SHP77 (cell line): ENCODE measurements around the gene JUP.
"Not testable (repeated sequence)": the region's sequence is repeated elsewhere in the genome, so short reads cannot be mapped to it uniquely, and the experiment has no call there.

ENCODE experiments used
- DNase-seq, 2 experiments: peaks; one replicate each; lab custom pipeline; 2025; lab: John Stamatoyannopoulos, UW

JUP gene

DNA sequence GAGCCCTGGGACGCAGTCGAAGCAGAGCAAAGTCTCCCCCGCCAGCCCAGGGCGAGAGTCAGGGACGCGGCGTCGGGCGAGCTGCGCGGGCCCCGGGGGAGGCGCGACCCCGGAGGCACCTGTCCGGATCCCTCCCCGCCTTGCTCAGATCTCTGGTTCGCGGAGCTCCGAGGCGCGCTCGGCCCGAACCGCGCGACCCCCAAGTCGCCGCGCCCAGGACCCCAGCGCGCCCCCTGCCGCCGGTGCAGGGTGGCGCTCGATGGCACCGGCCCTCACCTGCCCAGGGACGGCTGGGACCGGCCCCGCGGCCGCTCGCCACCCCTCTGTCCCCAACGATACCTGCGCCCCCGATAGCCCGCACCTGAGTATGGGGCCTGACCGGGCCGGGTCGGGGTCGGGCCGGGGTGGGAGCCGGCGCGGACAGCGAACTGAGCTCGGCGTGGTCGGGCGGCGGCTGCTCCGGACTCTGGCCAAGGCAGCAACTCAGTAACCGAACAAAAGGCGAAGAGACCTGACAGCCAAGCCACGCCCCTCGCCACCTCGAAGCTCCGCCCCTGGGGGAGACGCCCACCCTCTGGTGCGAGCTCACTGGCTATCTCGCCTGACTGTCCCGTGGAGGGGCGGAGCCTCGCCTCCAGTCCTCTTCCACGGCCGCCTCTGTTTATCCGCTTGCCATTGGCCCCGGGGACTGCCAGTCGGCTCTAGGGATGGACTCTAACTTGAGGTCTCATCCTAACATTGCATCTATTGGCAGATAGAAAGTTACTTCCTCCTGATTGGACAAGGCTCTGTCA is at the start of gene JUP:
Gene JUP, minus strand, starts transcription at position 485 of the 794 bp plus-strand sequence. CDS start 14,857 bp downstream, outside the sequence.
- DNase-seq = peak; percentile 98 to 99

DNA sequence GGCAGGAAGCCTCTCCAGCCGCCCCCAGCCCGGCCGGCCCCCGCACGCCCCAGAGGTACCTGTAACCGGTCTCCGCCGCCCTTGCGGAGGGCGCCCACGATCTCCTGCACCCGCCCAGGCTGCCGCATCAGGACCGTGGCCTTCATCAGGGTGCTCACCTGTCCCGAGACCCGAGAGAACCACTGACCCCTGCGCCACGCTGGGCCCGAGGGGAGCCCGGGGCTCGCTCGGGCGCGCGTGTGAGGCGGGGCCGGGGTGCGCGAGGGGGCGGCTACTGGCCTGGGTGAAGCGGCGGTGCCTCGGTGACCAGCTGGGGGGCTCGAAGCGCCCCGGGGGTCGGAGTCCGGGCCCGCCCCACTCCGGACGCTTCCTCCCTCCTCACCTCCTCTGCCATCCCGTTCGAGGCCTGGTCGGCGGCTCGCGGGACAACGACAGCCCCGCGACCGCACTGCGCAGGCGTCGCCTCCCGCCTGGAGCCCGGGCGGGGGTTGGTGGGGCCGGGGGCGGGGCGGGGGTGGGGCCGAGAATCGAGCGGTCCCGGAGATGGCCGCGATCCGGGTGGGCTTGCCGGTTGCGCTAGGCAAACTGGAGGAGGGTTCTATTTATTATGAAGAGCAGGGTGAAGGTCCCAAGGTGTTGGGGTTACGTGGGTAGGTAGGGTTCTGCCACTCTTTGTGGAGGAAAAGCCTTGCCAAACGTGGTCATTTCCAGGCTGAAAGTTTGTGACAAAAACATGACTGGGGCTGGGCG is 49.5 kb upstream of the JUP start, which contains the start of gene NT5C3B:
Gene NT5C3B, minus strand, starts transcription at position 433 of the 750 bp plus-strand sequence. Its CDS starts 39 bp downstream, at position 394.
- DNase-seq = peak in 1 of 2 experiments; percentile 37

DNA sequence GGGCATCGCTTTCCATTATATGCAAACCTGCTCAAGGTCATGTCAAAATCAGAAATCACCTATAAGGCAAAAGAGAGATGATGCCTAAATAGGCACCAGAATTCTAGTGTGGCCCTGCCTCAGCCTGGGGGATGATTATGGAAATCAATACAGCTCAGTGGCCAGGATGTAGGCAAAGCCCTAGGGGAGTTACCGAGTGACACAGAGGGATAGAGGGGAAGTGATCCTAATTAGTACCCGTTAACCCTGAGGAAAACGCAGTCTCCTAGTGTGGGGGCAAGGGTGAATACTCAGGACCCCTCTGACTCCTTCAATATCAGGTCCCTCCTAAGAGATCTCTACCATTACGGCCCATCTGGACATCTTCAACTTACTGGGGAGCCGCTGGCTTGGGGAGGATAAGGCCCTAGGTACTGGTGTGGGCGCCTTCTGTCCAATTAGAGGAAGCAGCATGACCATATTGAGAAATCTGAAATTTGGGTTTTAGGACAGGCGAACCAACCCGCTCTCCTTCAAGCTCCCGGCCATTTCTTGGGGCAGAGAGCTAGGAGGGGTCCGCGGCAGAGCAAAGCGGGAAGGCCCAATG is 48.8 kb upstream of the JUP start:
- no peak for DNase-seq

DNA sequence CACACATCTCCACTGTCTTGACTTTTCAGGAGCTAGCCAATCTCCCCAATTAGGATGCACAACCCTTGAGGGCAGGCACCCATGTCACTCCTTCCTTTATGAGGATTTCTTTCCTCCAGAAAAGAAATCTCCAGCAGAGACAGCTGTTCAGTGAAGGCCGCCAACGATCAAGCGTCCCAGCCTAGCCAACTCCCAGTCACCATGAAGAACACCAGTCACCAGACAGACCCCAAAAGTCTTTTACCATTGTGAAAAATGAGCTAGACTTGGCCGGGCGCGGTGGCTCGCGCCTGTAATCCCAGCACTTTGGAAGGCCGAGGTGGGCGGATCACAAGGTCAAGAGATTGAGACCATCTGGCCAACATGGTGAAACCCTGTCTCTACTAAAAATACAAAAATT is 43.5 kb upstream of the JUP start:
- not testable (repeated sequence) for DNase-seq

DNA sequence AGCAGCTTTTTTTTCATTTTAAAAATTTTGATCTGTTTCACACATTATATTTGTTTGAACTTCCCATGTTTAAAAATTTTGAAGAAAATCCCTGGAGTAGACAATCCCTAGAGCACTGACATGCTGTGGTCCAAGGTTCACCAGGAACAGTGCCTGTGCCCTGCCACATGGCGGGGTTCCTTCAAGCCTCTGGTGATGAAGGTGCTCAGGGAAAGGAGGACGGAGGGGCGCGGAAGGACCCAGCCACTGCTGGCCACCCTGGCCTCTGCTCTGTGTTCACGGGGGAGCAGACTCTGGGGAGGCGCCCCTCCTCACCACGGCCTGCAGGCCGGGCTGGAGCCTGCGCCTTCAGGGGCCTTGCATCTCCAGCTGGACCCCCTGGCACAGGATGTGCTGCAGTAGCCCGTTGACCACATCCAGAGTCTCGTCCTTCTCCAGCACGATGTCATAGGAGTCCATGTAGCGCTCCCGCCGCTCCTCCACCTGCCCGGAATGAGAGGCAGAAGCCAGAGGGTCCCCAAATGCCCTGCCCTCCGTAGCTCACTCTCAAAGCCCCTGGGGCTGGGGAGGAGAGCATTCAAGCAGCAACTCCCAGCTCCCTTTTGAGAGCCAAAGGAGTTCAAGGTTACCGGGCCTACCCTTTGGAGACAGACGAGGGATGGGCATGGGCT is 38.8 kb upstream of the JUP start:
- no peak for DNase-seq

DNA sequence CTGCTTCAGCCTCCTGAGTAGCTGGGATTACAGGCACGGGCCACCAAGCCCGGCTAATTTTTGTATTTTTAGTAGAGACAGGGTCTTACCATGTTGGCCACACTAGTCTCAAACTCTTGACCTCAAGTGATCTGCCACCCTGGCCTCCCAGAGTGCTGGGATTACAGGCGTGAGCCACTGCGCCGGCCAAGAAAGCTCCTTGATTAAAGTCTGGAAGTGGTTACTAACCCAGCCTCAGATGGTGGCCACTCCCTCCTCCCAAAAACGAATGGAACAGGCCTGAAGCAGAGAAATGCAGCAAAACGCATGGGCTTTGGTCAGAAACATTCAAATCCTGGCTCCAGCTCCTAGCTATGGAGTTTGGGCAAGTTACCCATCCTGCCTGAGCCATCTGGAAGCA is 37.6 kb upstream of the JUP start:
- DNase-seq = no peak

DNA sequence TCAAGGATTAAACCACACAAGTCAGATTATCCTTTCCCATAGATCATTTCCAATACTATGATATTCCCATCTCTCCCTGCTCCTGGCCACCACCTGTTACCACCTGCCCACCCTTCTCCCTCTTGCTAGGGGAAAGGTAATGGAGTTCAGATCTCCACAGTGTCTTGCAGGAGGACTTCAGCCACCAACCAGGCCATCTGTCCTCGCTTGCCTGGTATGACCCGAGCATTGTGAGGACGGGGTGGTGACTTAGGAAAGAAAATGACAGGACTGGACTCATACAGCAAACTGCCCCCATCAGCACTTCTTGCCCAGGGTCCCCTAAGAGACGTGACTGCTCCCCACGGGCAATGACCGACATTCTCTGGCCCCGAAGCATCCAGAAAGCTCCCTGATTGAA is 37.1 kb upstream of the JUP start:
- DNase-seq = no peak

DNA sequence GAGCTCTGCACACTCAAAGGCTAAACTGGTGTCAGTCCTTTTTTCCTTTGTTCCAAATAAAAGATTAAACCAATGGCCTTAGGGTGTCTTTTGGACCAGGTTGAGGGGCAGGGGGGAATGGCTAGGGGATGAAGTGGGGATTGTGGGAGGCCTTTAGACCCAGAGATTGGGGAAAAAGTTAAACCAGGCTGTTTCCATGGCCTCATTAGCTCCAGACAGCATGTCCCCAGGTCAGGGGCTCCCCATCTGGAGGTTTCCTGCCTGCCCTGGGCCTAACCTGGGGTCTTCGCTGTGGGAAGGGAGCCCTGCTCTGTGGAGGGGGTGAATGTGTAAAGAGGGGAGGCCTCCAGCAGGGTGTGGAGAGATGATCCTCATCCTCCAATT is 36.6 kb upstream of the JUP start:
- no peak for DNase-seq

DNA sequence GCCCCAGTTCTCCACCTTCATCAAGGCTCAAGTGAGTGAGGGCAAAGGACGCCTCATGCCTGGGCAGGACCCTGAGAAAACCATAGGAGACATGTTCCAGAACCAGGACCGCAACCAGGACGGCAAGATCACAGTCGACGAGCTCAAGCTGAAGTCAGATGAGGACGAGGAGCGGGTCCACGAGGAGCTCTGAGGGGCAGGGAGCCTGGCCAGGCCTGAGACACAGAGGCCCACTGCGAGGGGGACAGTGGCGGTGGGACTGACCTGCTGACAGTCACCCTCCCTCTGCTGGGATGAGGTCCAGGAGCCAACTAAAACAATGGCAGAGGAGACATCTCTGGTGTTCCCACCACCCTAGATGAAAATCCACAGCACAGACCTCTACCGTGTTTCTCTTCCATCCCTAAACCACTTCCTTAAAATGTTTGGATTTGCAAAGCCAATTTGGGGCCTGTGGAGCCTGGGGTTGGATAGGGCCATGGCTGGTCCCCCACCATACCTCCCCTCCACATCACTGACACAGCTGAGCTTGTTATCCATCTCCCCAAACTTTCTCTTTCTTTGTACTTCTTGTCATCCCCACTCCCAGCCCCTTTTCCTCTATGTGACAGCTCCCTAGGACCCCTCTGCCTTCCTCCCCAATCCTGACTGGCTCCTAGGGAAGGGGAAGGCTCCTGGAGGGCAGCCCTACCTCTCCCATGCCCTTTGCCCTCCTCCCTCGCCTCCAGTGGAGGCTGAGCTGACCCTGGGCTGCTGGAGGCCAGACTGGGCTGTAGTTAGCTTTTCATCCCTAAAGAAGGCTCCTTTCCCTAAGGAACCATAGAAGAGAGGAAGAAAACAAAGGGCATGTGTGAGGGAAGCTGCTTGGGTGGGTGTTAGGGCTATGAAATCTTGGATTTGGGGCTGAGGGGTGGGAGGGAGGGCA is 36.0 kb upstream of the JUP start:
- DNase-seq = no peak

DNA sequence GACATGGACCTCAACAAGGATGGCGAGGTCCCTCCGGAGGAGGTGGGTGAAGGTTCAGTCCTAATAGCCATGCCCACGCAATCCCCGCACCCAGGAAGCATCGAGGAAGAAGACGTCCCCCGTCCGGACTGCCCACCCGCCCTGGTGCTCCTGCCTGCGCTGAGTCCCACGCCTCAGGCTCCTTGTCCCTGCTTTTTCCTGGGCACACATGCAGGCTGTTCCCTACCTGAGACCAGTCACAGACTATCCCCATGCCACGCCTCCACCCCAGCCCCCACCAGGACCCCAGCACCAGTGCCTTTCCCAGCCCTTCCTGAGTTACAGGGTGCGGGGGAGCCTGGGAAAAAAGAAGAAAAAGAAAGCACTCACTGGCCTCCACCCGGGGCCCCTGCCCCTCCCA is 35.3 kb upstream of the JUP start:
- DNase-seq = no peak

DNA sequence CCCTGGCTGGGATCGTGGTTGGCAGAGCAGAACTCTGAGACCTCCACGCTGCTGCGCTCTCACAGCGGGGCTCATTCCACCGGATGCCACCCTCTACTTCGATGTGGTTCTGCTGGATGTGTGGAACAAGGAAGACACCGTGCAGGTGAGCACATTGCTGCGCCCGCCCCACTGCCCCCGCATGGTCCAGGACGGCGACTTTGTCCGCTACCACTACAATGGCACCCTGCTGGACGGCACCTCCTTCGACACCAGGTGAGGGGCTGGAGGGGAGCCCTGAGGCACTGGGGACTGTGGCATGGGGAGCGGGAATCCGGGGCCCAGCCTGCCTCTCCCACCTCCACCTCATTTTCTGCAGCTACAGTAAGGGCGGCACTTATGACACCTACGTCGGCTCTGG is 31.5 kb upstream of the JUP start:
- no peak for DNase-seq

DNA sequence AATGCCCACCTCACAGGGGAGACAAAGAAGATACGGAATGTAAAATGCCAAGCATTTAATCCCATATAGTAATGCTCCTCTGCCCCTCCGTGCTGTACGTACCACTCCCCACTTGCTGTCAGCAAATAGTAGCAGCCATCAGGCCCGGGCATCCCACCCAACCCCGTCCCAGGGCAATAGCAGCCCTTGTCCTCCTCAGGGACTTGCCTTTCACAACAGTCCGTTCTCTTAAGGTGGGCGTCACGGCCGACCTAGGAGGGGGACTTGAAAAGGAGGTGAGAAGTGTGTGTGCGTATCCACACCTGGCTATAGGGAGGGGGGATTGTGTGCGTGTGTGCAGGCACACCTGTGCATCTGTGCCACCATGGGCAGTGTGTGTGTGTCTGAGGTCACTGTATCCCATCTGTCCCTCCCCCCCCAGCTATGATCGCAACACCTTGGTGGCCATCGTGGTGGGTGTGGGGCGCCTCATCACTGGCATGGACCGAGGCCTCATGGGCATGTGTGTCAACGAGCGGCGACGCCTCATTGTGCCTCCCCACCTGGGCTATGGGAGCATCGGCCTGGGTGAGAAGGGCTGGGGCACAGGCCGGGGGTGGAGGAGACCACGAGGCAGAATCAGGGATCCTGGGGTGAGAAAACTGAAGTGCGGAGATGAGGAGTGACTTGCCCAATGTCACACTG is 30.3 kb upstream of the JUP start:
- no peak for DNase-seq

DNA sequence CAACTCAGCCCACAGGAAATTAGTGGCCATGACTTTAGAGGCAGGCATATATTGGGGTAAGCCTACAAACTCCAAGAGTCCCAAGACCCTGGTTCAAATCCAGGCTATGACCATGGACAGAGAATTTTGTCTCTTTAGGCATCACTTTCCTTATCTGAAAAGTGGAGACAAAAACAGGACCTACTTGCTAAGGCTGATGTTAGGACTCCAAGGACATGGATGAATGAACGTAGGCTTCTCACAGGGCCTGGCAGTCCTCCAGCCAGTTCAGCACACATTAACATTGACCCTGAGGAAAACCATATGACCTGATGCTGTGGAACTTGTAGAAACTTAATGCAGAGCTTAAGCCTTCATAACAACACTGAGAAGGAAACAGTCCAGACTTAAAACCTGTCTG is 27.7 kb upstream of the JUP start:
- no peak for DNase-seq

DNA sequence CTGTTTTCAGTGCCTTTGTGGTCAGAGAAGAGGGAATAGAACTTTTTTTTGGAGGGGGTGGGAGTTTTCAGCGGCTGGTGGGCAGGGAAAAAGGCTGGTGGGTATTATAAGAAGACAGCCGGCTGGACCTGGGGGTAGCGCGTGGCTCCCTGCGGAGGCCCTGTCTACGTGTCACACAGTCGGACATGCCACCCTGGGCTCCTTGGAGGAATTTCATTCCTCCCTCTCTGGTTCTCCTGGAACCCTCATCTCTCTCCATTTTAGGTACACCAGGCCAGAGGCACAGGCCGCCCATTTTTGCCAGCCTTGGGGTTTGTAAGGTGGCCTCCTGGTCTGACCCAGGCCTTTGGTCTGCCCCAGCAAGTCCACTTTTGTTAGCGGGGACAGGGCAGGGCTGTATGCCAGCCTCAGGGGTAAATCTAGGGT is 27.2 kb upstream of the JUP start:
- DNase-seq = no peak

DNA sequence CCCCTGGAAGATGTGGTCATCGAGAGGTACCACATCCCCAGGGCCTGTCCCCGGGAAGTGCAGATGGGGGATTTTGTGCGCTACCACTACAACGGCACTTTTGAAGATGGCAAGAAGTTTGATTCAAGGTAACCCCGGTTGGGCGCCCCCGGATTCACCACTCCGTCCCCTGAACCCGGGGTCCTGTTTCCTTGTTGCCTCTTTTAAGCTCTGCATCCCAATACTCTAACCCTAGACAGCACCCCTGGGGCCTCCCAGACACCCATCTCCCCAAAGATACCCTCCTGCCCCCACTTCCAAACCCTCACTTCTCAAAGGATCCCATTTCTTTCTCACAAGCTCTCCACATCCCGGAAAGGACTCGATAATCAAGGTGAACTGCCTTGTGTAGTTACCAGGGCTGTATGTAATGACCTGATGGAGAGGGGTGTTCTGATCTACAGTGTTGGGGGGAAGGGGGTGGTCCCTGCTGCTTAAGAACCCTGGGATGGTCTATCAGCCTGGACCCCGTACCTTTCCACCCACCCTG is 26.7 kb upstream of the JUP start:
- no peak for DNase-seq

DNA sequence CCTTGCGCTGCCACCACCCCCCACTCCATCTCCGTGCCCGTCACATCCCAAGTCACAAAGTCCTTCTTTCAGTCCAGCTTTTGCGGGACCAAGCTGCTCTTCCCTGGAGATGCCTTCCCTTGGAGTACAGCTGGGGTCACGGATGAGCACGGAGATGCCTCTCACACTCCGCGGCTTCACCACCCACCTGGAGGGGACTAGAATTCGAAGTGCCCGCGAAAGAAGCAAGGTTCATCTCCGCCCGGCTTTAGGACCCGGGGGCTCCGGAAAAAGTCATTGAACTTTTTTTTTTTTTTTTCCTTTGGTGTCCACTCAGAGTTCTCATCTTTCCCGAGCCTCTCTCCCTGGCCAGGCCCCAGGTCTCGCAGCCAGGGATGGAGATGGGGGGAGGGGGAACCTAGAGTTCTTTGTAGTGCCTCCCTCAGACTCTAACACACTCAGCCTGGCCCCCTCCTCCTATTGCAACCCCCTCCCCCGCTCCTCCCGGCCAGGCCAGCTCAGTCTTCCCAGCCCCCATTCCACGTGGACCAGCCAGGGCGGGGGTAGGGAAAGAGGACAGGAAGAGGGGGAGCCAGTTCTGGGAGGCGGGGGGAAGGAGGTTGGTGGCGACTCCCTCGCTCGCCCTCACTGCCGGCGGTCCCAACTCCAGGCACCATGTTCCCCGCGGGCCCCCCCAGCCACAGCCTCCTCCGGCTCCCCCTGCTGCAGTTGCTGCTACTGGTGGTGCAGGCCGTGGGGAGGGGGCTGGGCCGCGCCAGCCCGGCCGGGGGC is 26.1 kb upstream of the JUP start, which contains the start of gene FKBP10:
Gene FKBP10, plus strand, starts transcription at position 624 of the 771 bp plus-strand sequence. Its CDS starts 31 bp downstream, at position 655.
- DNase-seq = peak; percentile 67 to 75

DNA sequence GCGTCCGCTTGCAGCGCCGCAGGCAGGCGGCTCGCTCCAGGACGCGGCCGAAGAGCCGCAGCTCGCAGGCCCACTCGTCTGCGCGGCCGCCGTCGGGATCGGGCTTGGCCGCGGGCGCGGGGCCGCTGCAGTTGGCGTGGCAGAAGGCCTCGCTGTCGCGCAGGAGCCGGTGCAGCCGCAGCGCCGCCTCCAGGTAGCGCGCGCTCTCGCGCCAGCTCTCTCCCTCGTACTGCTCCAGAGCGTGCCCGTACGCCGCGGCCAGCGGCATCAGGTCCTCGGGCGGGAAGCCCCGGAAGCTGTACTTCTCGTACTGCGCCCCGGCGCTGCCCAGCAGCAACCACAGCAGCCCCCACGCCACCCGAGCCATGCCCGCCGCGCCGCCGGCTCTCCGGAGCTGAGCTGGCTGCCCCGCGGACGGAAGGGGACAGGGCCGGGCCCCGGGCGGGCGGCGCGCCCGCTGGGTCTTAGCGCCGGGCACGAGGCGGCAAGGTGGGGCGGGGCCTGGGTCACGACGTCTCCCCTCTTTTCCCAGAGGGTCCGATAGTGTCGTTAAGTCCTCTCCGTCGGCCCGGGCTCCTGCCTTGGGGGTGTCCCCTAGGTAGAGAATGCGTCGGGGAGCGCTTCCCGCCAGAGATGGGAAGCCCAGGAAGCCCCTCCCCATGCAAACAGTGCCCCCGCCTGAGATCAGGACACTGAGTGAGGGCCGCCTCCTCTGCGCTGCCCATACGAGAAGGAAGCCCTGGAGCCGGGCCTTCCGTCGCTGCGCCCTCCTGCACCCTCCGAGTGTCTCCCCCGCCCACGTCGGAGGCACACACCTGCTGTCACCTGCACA is 25.3 kb upstream of the JUP start, which contains the start of gene P3H4:
Gene P3H4, minus strand, starts transcription at position 401 of the 832 bp plus-strand sequence. Its CDS starts 34 bp downstream, at position 367.
- DNase-seq = peak; percentile 56 to 69
